HCT116 (cell line): ENCODE measurements around the gene NOXRED1. TPM values are rescaled to one million over a fixed set of nuclear protein-coding genes. Genes with fewer than 3 reads are reported as not detected.

Experiments
- ATAC-seq: fragments of 200-7000 bp; cut with Tn5 transposase; 2 replicates; pipeline ENCODE4 v1.9.1; 2020; ENCODE audit warnings: mild to moderate bottlenecking, moderate library complexity
- BruUV-seq: library from RNA; stranded (reverse); fragments of 400-500 nt; replicated peaks from 2 replicates; lab custom pipeline; 2021; lab: Mats Ljungman, UMichigan
- CTCF ChIA-PET: fragments of 300-600 bp; sonication (Branson Sonifier 250); formaldehyde crosslinking; loops from one replicate; lab custom pipeline; 2021; ENCODE audit warnings: antibody characterized with exemption; lab: Charles Lee
- POLR2A ChIA-PET: fragments of 300-600, 350-600 bp; sonication (Branson Sonifier 250); formaldehyde crosslinking; loops from one replicate; lab custom pipeline; 2021; ENCODE audit warnings: antibody characterized with exemption; lab: Charles Lee
- RAD21 ChIA-PET, 2 experiments: fragments of 300-600 bp; sonication (Branson Sonifier 250); formaldehyde crosslinking; loops; one replicate each; lab custom pipeline; 2023; ENCODE audit warnings: low total read pairs in 2 of 2; ENCODE audit not compliant: uncharacterized antibody in 2 of 2, unreplicated experiment in 2 of 2, low non-redundant PET in 1 of 2; lab: Charles Lee
- DNase-seq: peaks from one replicate; pipeline ENCODE4 v3.0.0-alpha.2; 2010; ENCODE audit warnings: low read depth, low spot score
- H2AFZ ChIP-seq: fragments of 200-600 bp; shearing (Covaris generic), sonication (generic); 2 replicates; pipeline ENCODE4 v1.6.1; 2017; ENCODE audit warnings: low read depth, mixed run types, mixed read lengths, antibody characterized with exemption, low read length; ENCODE audit not compliant: poor library complexity, severe bottlenecking
- H3K27ac ChIP-seq: 2 replicates; pipeline ENCODE4 v1.5.1; 2012; ENCODE audit warnings: low read depth, low read length
- H3K27me3 ChIP-seq: fragments of 200-600 bp; sonication (generic); 2 replicates; pipeline ENCODE4 v1.6.1; 2016; ENCODE audit warnings: mixed run types, low read length, mixed read lengths; ENCODE audit not compliant: insufficient read depth
- H3K36me3 ChIP-seq, 2 experiments: fragments of 200-500 bp in 1 of 2; fragments of 200-600 bp in 1 of 2; sonication (Bioruptor generic) in 1 of 2; sonication (generic) in 1 of 2; 2 replicates each; pipeline versions ENCODE4 v1.5.1 to v1.6.1; 2014 to 2016; ENCODE audit warnings: low read length in 2 of 2, inconsistent platforms in 1 of 2, mixed read lengths in 1 of 2, mixed run types in 1 of 2; ENCODE audit not compliant: insufficient read depth in 2 of 2, control insufficient read depth in 1 of 2
- H3K4me1 ChIP-seq, 2 experiments: fragments of 200-600 bp in 1 of 2; sonication (generic) in 1 of 2; 2 replicates each; pipeline versions ENCODE4 v1.5.1 to v1.6.1; 2012 to 2017; ENCODE audit warnings: low read length in 2 of 2, inconsistent platforms in 1 of 2, mild to moderate bottlenecking in 1 of 2, mixed read lengths in 1 of 2, mixed run types in 1 of 2, moderate library complexity in 1 of 2; ENCODE audit not compliant: insufficient read depth in 2 of 2, control insufficient read depth in 1 of 2
- H3K4me2 ChIP-seq: fragments of 200-600 bp; sonication (generic); 2 replicates; pipeline ENCODE4 v1.6.1; 2017; ENCODE audit warnings: mixed run types, low read length, mixed read lengths
- H3K4me3 ChIP-seq, 2 experiments: fragments of 200-600 bp in 1 of 2; sonication (generic) in 1 of 2; replicated peaks in 1 of 2; 2 replicates each; pipeline ENCODE4 v1.5.1; 2011 to 2016; ENCODE audit warnings: low read length in 2 of 2, control low read depth in 1 of 2, low read depth in 1 of 2, mild to moderate bottlenecking in 1 of 2, mixed read lengths in 1 of 2, mixed run types in 1 of 2
- H3K79me2 ChIP-seq: fragments of 200-600 bp; sonication (generic); 2 replicates; pipeline ENCODE4 v1.6.1; 2017; ENCODE audit warnings: mild to moderate bottlenecking, mixed run types, low read length, moderate library complexity, mixed read lengths; ENCODE audit not compliant: insufficient read depth
- H3K9ac ChIP-seq: fragments of 200-600 bp; sonication (generic); 2 replicates; pipeline ENCODE4 v1.6.1; 2016; ENCODE audit warnings: low read length, mixed read lengths
- H3K9me2 ChIP-seq: fragments of 200-600 bp; sonication (generic), shearing (Covaris generic); 2 replicates; pipeline ENCODE4 v1.6.1; 2017; ENCODE audit warnings: mixed run types, mild to moderate bottlenecking, moderate library complexity; ENCODE audit not compliant: insufficient read depth
- H3K9me3 ChIP-seq, 2 experiments: fragments of 200-500 bp in 1 of 2; fragments of 200-600 bp in 1 of 2; sonication (Bioruptor generic) in 1 of 2; sonication (generic) in 1 of 2; 2 replicates each; pipeline ENCODE4 v1.6.1; 2014 to 2017; ENCODE audit warnings: low read length in 2 of 2, mixed read lengths in 2 of 2, inconsistent platforms in 1 of 2, low read depth in 1 of 2, mild to moderate bottlenecking in 1 of 2, mixed run types in 1 of 2, moderate library complexity in 1 of 2; ENCODE audit not compliant: control insufficient read depth in 1 of 2, insufficient read depth in 1 of 2
- H4K20me1 ChIP-seq: fragments of 200-600 bp; sonication (generic), shearing (Covaris generic); 2 replicates; pipeline ENCODE4 v1.6.1; 2017; ENCODE audit warnings: mixed run types, mild to moderate bottlenecking, moderate library complexity; ENCODE audit not compliant: insufficient read depth
- ATF3 ChIP-seq: IDR thresholded peaks from 2 replicates; pipeline ENCODE4 v1.6.1; 2012
- CBX3 ChIP-seq: IDR thresholded peaks from 2 replicates; pipeline ENCODE4 v1.6.1; 2012; ENCODE audit warnings: low read depth
- EZH2 ChIP-seq: fragments of 200-600 bp; sonication (generic); IDR thresholded peaks from 2 replicates; pipeline ENCODE4 v1.6.1; 2017; ENCODE audit warnings: antibody characterized with exemption, mixed run types
- FOSL1 ChIP-seq: IDR thresholded peaks from 2 replicates; pipeline ENCODE4 v1.6.1; 2012; ENCODE audit warnings: low read depth
- JUND ChIP-seq: IDR thresholded peaks from 2 replicates; pipeline ENCODE4 v1.6.1; 2012
- POLR2A ChIP-seq: IDR thresholded peaks from 2 replicates; pipeline ENCODE4 v1.7.0; 2011; ENCODE audit warnings: borderline replicate concordance; ENCODE audit not compliant: insufficient read depth, insufficient read length; ENCODE audit errors: extremely low read depth
- SIN3A ChIP-seq: IDR thresholded peaks from 2 replicates; pipeline ENCODE4 v1.6.1; 2012; ENCODE audit warnings: low read depth
- SRF ChIP-seq: IDR thresholded peaks from 2 replicates; pipeline ENCODE4 v1.6.1; 2012; ENCODE audit warnings: low read depth
- ZBTB33 ChIP-seq: IDR thresholded peaks from 2 replicates; pipeline ENCODE4 v1.6.1; 2011; ENCODE audit warnings: mild to moderate bottlenecking, low read length, moderate library complexity; ENCODE audit not compliant: insufficient replicate concordance; ENCODE audit errors: extremely low read depth
- ZFX ChIP-seq: fragments of 450-650 bp; IDR thresholded peaks from 2 replicates; pipeline ENCODE4 v1.6.1; 2017
- ZNF274 ChIP-seq: fragments of 200-500 bp; sonication (Bioruptor generic); IDR thresholded peaks from 2 replicates; pipeline ENCODE4 v1.6.1; 2014; ENCODE audit warnings: mild to moderate bottlenecking, low read depth, low read length, inconsistent platforms
- intact Hi-C: fragments of 100-400 bp; cut with micrococcal nuclease; formaldehyde crosslinking; loops from 2 replicates; pipeline ENCODE4 v1.10.0; 2022
- total RNA-seq: library from RNA; stranded (reverse); gene quantifications from one replicate; pipeline ENCODE4 v1.2.1, GENCODE V29; 2021; ENCODE audit not compliant: unreplicated experiment

Gene NOXRED1
- total RNA-seq, 1 experiment from 2014 or later, result 0.66 TPM

GRCh38 chr14:77353469-77354141 lies 69.7 kb downstream of the NOXRED1 start:
- Histone ChIP-seq H4K20me1 (no peaks in the 10 kb centered on the region), H3K4me1 (no peaks in the 10 kb centered on the region), H3K27ac (no peak overlapping the region), H3K79me2 (no peaks in the 10 kb centered on the region), H3K4me2 (no peak overlapping the region), H3K27me3 (no peaks in the 10 kb centered on the region), H3K4me3 (no peak overlapping the region), H2AFZ (no peak overlapping the region), H3K9me2 (no peaks in the 10 kb centered on the region), H3K9ac (no peak overlapping the region), H3K36me3 (0 out of 4 replicates have a peak, but pooled peaks cover 0 to 4% of the 10 kb centered on the region in 2 experiments), H3K9me3 (no peaks in the 10 kb centered on the region)
- RAD21 ChIA-PET, result no interaction called here
- CTCF ChIA-PET, result no interaction called here
- no peak for DNase-seq
- BruUV-seq, result no TSS peak
- ATAC-seq, result no peak
- intact Hi-C loops, result no loop called here
- POLR2A ChIA-PET, result no interaction called here
- TF ChIP-seq CBX3 (no peak), POLR2A (no peak), SRF (no peak), ATF3 (no peak), ZFX (no peak), ZBTB33 (no peak), SIN3A (no peak), EZH2 (no peak), ZNF274 (no peak), FOSL1 (no peak), JUND (no peak)
